H1 (cell line): ENCODE data around the gene NLRP10. TPM values are rescaled to one million over a fixed set of nuclear protein-coding genes. Genes with fewer than 3 reads are reported as not detected.

ENCODE experiments used
- BACH1 ChIP-seq: IDR thresholded peaks from 2 replicates; pipeline ENCODE4 v1.6.1; 2012; ENCODE audit warnings: low read length, improper control_type of control experiment
- CTCF ChIP-seq, 3 experiments: IDR thresholded peaks; 1 replicate in 2 of 3; 2 replicates in 1 of 3; pipeline versions ENCODE4 v1.5.1 to v1.6.1; 2011; ENCODE audit warnings: low read length in 3 of 3, mild to moderate bottlenecking in 3 of 3, inconsistent platforms in 2 of 3, low read depth in 1 of 3, moderate library complexity in 1 of 3; ENCODE audit not compliant: insufficient read depth in 1 of 3; ENCODE audit errors: control extremely low read depth in 1 of 3
- FOSL1 ChIP-seq: IDR thresholded peaks from 2 replicates; pipeline ENCODE4 v1.6.1; 2011; ENCODE audit warnings: mild to moderate bottlenecking, low read depth, low read length, moderate library complexity; ENCODE audit not compliant: insufficient read depth
- HDAC2 ChIP-seq, 2 experiments: fragments of 300-600 bp in 1 of 2; sonication (generic) in 1 of 2; IDR thresholded peaks; 2 replicates each; pipeline ENCODE4 v1.6.1; 2011 to 2012; ENCODE audit warnings: low read depth in 2 of 2, low read length in 2 of 2, mild to moderate bottlenecking in 2 of 2, moderate library complexity in 2 of 2, borderline replicate concordance in 1 of 2, inconsistent platforms in 1 of 2
- polyA plus RNA-seq, 7 experiments: library from polyadenylated mRNA; depleted of rRNA in 3 of 7; stranded (reverse) in 5 of 7; unstranded in 2 of 7; fragments of >200 nt in 5 of 7; fragments of 200-250 nt in 2 of 7; gene quantifications; 1 replicate in 5 of 7; 2 replicates in 1 of 7; 4 replicates in 1 of 7; pipeline versions ENCODE4 v1.2.1 to v1.2.3, GENCODE V29; 2011 to 2013; ENCODE audit warnings: missing spikeins in 2 of 7, mixed read lengths in 2 of 7
- total RNA-seq: library from RNA; stranded (reverse); fragmentation: NEBNext Ultra II Directional; extraction: Animal tissue kit (Norgen Biotek cat#: 25700); gene quantifications from 2 replicates; pipeline ENCODE4 v1.2.1, GENCODE V29; 2021

Gene NLRP10
- total and polyA plus RNA-seq, 2 of the 8 experiments (the other 6 are each of a cell fraction or from before 2014, with no cell fraction given) = 0.71 TPM; not detected in 1

DNA sequence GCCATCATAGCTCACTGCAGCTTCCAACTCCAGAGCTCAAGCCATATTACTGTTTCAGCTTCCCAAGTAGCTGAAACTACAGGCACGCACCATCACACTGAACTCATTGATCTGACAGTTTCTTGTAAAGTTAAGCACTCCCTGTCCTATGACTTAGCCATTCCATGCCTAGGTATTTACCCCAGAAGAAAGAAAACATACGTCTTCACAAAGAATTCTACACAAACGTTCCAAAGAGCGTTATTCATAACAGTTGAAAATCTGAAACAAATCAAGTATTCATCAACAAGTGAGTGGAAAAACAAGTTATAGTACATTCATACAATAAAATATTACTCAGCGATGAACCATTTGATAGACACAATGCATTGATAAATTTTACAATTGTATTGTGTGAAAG lies 7.8 kb upstream of the NLRP10 start (continued):
- no peak for TF ChIP-seq HDAC2 (IDR thresholded peaks at IDR 0.05; ENCODE audit: borderline replicate concordance in 1 of 2, low read depth in 2 of 2, low read length in 2 of 2)
- no peak for TF ChIP-seq CTCF (IDR thresholded peaks at IDR 0.05; ENCODE audit: control extremely low read depth in 1 of 3, insufficient read depth in 1 of 3, low read depth in 1 of 3, low read length in 3 of 3)
- TF ChIP-seq BACH1 = no peak
- TF ChIP-seq FOSL1 = no peak
